Gastroesophageal sphincter (tissue), 4 donors: ENCODE results near the gene ASIC2. TPM values are rescaled to one million over a fixed set of nuclear protein-coding genes. Genes with fewer than 3 reads are reported as not detected.
"Not testable (repeated sequence)": the region's sequence is repeated elsewhere in the genome, so short reads cannot be mapped to it uniquely, and the experiment has no call there.

Source experiments
- ATAC-seq: fragments of 150-250 bp; one replicate; pipeline ENCODE4 v1.9.1; 2016; ENCODE audit warnings: mild to moderate bottlenecking, moderate library complexity
- H3K27ac ChIP-seq, 4 donors: fragments of 200-600 bp; sonication (generic) in 3 of 4; 1 replicate in 3 of 4; 2 replicates in 1 of 4; pipeline ENCODE4 v1.5.1; 2016 to 2019
- H3K27me3 ChIP-seq: fragments of 200-600 bp; sonication (generic); one replicate; pipeline ENCODE4 v1.5.1; 2019
- H3K36me3 ChIP-seq, 2 donors: fragments of 200-600 bp; sonication (generic); one replicate each; pipeline ENCODE4 v1.5.1; 2019; ENCODE audit warnings: control low read depth in 1 of 2
- H3K4me1 ChIP-seq, 3 donors: fragments of 200-600 bp; sonication (generic); 1 replicate in 2 of 3; 2 replicates in 1 of 3; pipeline ENCODE4 v1.5.1; 2016 to 2019; ENCODE audit warnings: control low read depth in 2 of 3
- H3K4me3 ChIP-seq, 2 donors: fragments of 200-600 bp; sonication (generic); one replicate each; pipeline ENCODE4 v1.5.1; 2019; ENCODE audit warnings: mild to moderate bottlenecking in 1 of 2, moderate library complexity in 1 of 2
- H3K9me3 ChIP-seq, 3 donors: fragments of 200-600 bp; sonication (generic); one replicate each; pipeline ENCODE4 v1.5.1; 2017 to 2019; ENCODE audit warnings: control low read depth in 2 of 3
- EP300 ChIP-seq: sonication (generic); formaldehyde crosslinking; IDR thresholded peaks from one replicate; pipeline ENCODE4 v1.6.1; 2017; ENCODE audit warnings: antibody characterized with exemption, mild to moderate bottlenecking
- POLR2A ChIP-seq, 2 donors: fragments of 450-650 bp; IDR thresholded peaks; one replicate each; pipeline ENCODE4 v1.6.1; 2017; ENCODE audit warnings: antibody characterized with exemption in 2 of 2, mild to moderate bottlenecking in 2 of 2, moderate library complexity in 1 of 2
- POLR2AphosphoS5 ChIP-seq: sonication (generic); formaldehyde crosslinking; IDR thresholded peaks from one replicate; pipeline ENCODE4 v1.6.1; 2017; ENCODE audit warnings: antibody characterized with exemption
- WGBS, 2 donors: methylation state at CpG; one replicate each; pipeline ENCODE4 v1.1.5; 2018; ENCODE audit warnings: low coverage in 1 of 2; 5-methylcytosine and 5-hydroxymethylcytosine counted together
- total RNA-seq, 4 donors: library from RNA; depleted of rRNA; stranded (reverse); fragments of >200 nt; gene quantifications; one replicate each; pipeline ENCODE4 v1.1.0, GENCODE V29; 2016
- TF ChIP-seq, protein P1 (sequence below), 4 experiments: fragments of 200-600 bp in 2 of 4; fragments of 450-650 bp in 2 of 4; sonication (generic) in 1 of 4; IDR thresholded peaks; one replicate each; pipeline ENCODE4 v1.5.1; 2017 to 2019; ENCODE audit warnings: antibody characterized with exemption in 4 of 4, mild to moderate bottlenecking in 2 of 4, moderate library complexity in 2 of 4

The ASIC2 gene
- total RNA-seq, 4 donors from 2014 or later = 0.15 TPM; not detected in 3

DNA sequence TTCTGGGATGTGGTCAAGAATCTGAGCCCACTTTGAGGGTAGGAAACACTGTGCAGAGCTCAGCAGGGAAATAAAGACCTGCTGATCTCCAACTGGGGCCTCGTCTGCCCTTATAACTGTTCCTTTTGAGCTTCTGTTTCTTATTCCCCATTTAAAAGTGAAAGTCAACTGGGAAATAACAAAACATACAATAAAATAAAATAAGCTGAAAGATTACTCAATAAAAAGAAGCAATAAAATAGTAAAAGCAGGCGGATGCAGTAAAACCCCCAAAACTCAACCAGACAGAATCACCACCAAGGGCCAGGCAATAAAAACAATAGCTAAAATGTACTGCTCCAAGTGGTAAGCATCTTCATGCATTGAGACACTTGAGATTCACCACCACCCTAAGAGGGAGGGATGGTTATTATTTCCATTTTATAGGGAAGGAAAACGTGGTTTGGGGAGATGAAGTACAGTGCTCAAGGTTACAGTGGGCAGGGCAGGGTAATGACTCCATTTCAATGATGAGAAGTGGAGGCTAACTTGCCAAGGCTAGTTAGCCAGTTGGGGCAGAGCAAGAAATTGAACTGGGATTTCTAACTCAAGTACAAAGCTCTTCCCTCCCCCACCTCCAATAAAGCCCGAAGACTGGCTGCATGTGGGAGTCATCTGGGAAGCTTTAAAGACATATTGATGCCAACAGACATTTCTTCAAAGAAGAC lies 307.9 kb downstream of the ASIC2 start:
- TF ChIP-seq, protein P1, sequence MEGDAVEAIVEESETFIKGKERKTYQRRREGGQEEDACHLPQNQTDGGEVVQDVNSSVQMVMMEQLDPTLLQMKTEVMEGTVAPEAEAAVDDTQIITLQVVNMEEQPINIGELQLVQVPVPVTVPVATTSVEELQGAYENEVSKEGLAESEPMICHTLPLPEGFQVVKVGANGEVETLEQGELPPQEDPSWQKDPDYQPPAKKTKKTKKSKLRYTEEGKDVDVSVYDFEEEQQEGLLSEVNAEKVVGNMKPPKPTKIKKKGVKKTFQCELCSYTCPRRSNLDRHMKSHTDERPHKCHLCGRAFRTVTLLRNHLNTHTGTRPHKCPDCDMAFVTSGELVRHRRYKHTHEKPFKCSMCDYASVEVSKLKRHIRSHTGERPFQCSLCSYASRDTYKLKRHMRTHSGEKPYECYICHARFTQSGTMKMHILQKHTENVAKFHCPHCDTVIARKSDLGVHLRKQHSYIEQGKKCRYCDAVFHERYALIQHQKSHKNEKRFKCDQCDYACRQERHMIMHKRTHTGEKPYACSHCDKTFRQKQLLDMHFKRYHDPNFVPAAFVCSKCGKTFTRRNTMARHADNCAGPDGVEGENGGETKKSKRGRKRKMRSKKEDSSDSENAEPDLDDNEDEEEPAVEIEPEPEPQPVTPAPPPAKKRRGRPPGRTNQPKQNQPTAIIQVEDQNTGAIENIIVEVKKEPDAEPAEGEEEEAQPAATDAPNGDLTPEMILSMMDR (IDR thresholded peaks at IDR 0.05) = no peak
- TF ChIP-seq POLR2AphosphoS5 (no peak), EP300 (no peak), POLR2A (IDR thresholded peaks at IDR 0.05) (no peak)
- Histone ChIP-seq H3K4me3 (no peak overlapping the region), H3K36me3 (no peaks in the 10 kb centered on the region), H3K9me3 (peaks cover 0 to 37% (median 0%) of the 10 kb centered on the region in 3 donors), H3K4me1 (no peaks in the 10 kb centered on the region), H3K27me3 (peaks cover 3% of the 10 kb centered on the region), H3K27ac (no peak overlapping the region)
- ATAC-seq = no peak
- WGBS, 2 donors = 52 to 87% methylated on average over 2 to 4 of the region's 4 CpGs

DNA sequence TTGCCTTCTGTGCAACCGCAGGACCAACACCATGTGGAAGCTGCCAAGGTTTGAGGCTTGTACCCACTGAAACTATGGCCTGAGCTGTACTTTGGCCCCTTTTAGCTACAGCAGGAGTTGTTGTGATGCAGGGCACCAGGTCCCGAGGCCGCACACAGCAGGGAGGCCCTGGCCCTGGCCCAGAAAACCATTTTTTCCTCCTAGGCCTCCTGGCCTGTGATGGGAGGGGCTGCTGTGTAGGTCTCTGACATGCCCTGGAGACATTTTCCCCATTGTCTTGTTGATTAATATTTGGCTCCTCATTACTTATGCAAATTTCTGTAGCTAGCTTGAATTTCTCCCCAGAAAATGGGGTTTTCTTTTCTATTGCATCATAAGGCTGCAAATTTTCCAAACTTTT lies 311.5 kb downstream of the ASIC2 start:
- peaks cover 0 to 11% (median 0%) of the 10 kb centered on the region in 3 donors for H3K9me3 ChIP-seq
- not testable (repeated sequence) for H3K27ac ChIP-seq, H3K4me3 ChIP-seq, ATAC-seq, H3K27me3 ChIP-seq, H3K36me3 ChIP-seq, H3K4me1 ChIP-seq
- 71% methylated on average over 3 of the region's 3 CpGs; no CpG with 5 or more reads in 1 of the 2 donors for WGBS, 2 donors

DNA sequence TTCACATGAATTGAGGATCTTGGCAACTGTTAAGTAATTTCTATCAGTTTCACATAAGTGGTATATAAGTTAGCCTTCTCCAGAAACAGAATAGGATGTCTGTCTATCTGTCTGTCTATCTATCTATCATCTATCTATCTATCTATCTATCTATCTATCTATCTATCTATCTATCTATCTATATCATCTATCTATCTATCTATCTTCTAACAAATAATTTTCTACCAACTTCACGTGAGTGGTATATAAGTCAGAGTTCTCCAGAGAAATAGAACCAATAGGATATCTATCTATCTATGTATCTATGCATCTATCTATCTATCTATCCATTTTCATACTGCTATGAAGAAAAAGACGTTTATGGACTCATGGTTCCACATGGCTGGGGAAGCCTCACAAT lies 312.9 kb downstream of the ASIC2 start:
- H3K4me1 ChIP-seq = no peaks in the 10 kb centered on the region
- peaks cover 3% of the 10 kb centered on the region for H3K27me3 ChIP-seq
- no peaks in the 10 kb centered on the region for H3K36me3 ChIP-seq
- H3K9me3 ChIP-seq = peaks cover 0 to 11% (median 0%) of the 10 kb centered on the region in 3 donors
- H3K4me3 ChIP-seq = no peak overlapping the region
- TF ChIP-seq POLR2AphosphoS5 = no peak
- TF ChIP-seq EP300 = no peak
- TF ChIP-seq, protein P1 (IDR thresholded peaks at IDR 0.05) = no peak
- no peak for TF ChIP-seq POLR2A (IDR thresholded peaks at IDR 0.05)
- ATAC-seq = no peak
- WGBS, 2 donors = 60 to 77% methylated on average over 2 of the region's 2 CpGs
- no peak overlapping the region for H3K27ac ChIP-seq

DNA sequence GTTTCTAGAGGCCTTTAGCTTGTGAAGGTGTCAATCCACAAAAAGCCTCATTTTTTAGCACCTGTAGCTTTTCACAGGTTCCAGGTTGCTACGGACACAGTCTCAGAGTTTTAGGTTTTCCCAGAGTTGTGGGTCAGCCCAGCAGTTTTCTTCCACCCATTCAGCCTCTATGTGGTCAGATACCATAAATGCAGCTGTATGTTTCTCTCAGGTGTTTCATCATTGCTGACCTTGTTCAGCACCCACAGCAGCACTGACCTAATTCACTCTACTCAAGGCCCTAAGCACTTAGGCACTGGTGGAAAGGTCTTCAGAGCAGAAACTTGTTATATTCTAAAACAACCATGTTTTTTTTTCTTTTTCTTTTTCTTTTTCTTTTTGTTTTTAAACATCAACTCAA lies 316.5 kb downstream of the ASIC2 start:
- Histone ChIP-seq H3K27me3 (peaks cover 3% of the 10 kb centered on the region), H3K9me3 (peaks cover 0 to 7% (median 0%) of the 10 kb centered on the region in 3 donors), H3K4me3 (no peak overlapping the region), H3K4me1 (no peaks in the 10 kb centered on the region), H3K27ac (no peak overlapping the region), H3K36me3 (no peaks in the 10 kb centered on the region)
- ATAC-seq = no peak
- 71 to 100% methylated on average over 1 of the region's 1 CpG for WGBS, 2 donors
- TF ChIP-seq EP300 (no peak), POLR2AphosphoS5 (no peak), POLR2A (IDR thresholded peaks at IDR 0.05) (no peak)
- TF ChIP-seq, protein P1 (IDR thresholded peaks at IDR 0.05) = no peak

DNA sequence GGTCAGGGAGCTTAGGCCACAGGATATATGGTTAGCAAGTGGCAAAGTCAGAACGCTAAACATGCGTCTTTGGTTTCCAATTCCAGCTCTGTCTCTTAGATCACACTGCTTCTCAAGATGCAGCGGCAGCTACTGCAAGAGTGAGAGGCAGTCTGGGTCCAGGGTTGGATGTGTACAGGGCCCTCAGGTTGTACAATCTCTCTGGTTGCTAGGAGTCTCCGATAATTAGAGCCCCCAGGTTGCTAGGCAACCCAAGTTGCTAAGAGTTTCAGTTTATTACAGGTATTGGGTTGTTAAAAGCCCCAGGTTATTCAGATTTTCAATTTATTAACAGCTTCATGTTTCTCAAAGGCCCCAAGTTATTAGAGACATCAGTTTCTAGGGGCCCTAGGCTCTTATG lies 317.0 kb downstream of the ASIC2 start:
- Histone ChIP-seq H3K9me3 (peaks cover 0 to 2% (median 0%) of the 10 kb centered on the region in 3 donors), H3K36me3 (no peaks in the 10 kb centered on the region), H3K4me1 (no peaks in the 10 kb centered on the region), H3K27ac (no peak overlapping the region), H3K27me3 (peaks cover 2% of the 10 kb centered on the region), H3K4me3 (no peak overlapping the region)
- ATAC-seq = no peak
- WGBS, 2 donors = 43% methylated on average over 2 of the region's 4 CpGs; no CpG with 5 or more reads in 1 of the 2 donors
- TF ChIP-seq, protein P1 (IDR thresholded peaks at IDR 0.05) = no peak
- no peak for TF ChIP-seq POLR2AphosphoS5
- TF ChIP-seq EP300 = no peak
- no peak for TF ChIP-seq POLR2A (IDR thresholded peaks at IDR 0.05)
